GM15510 (cell line): ENCODE measurements around the gene IMP4.

Experiments
- POLR2A ChIP-seq: IDR thresholded peaks from 3 replicates; pipeline ENCODE4 v1.6.1; 2011; ENCODE audit warnings: borderline replicate concordance; ENCODE audit not compliant: insufficient read length; ENCODE audit errors: extremely low read depth

The IMP4 gene

DNA sequence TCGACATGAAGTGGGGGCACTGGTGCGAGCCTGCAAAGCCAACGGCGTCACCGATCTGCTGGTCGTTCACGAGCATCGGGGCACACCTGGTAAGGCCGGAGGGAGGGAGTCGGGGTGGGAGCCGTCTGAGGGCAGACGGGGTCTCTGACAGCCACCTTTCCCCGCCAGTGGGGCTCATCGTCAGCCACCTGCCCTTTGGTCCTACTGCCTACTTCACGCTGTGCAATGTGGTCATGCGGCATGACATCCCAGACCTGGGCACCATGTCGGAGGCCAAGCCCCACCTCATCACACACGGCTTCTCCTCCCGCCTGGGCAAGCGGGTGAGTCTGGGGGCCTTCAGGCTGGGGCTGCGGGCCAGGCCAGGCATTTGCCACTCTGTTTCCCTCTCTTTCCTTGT lies 2.9 kb downstream of the IMP4 start:
- no peak for TF ChIP-seq POLR2A

DNA sequence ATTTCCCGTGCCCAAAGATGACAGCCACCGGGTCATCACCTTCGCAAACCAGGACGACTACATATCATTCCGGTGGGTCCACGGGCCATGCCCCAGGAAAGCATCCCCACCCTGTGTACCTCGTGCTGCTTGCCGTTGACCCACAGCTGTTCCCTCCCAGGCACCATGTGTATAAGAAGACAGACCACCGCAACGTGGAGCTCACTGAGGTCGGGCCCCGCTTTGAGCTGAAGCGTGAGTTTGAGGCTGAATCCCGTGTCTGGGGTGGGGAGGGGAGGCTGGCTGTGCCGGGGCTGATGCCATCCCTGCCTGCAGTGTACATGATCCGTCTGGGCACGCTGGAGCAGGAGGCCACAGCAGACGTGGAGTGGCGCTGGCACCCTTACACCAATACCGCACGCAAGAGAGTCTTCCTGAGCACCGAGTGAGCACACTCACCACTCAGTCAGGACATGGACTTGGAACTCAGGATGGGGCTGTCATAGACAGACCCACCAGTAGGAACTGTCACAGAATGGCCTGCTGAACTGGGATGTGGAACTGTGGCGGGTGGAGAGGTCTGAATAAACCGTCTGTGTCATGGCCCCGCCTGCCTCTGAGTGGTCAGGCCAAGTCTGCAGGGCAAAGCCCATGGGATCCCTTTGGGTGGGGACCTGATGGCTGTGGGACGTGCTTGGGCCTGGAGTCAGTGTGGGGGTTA lies 3.5 kb downstream of the IMP4 start:
- TF ChIP-seq POLR2A = no peak

DNA sequence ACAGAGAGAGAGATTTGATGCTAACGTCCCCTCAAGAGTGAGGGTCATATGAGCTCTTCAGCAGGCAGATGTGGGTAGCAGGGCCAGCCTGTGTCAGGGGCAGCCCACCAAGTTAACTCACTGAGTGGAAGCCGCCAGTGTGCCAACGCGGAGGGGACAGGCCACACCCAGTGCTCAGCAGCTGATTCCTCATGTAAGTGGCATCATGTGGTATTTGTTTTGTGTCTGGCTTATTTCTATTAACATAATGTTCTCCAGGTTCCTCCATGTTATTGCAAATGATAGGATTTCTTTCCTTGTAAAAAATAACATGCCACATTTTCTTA lies 4.0 kb downstream of the IMP4 start:
- no peak for TF ChIP-seq POLR2A

DNA sequence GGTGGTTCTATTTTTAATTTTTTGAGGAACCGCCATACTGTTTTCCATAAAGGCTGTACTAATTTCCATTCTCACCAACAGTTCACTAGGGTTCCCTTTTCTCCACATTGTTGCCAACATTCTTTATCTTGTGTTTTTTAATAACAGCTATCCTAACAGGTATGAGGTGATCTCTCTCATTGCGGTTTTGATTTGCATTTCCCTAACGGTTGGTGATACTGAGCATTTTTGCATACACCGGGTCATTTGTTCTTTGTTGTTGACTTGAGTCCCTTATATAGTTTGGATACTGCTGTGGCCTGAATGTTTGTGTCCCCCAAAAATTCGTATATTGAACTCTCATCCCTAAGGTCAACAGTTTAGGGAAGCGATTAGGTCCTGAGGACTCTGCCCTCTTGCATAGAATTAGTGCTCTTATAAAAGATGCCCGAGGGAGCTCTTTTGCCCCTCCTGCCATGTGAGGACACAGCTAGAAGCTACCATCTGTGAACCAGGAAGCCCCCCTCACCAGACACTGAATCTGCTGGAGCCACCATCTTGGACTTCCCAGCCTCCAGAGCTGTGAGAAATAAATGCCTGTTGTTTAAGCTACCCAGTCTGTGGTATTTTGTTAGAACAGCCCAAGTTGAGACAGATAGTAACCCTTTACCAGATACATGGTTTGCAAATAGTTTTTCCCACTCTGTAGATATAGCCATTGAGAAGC lies 4.7 kb downstream of the IMP4 start:
- no peak for TF ChIP-seq POLR2A

DNA sequence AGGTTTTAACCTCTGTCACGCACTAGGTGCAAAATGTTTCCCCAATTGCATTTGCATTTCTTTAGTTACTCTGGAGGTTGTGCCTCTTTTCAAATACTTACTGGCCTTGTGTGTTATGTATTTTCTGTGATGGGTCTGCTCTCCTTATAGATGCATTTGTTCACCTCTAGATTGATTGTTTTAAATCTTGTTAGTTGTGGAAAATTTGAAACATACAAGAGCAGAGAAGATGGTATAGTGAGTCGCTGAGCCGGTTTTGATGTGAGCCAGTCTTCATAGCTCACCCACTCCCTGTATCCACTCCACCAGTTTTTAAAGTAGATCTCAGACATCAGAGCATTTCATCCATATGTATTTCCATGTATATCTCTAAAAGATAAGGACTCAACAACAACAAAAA lies 6.5 kb downstream of the IMP4 start:
- TF ChIP-seq POLR2A = no peak

DNA sequence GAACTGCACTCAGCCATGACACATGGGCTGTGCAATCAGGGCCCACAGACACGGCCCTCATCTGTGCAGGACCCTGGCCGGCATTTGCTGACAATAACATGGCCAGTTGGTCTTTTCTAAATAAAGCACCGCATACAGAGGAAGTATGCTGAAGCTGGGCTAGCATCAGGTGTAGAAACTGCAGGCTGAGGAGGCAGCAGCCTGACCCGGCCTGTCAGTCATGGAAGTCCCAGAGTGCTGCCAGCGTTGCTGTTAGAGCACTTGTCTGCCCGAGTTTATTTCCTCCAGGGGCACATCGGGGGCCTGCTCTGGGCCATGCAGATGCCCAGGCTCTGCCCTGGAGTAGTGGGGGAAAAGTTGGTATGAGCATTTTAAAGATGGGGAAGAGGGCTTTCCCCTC lies 9.0 kb downstream of the IMP4 start:
- no peak for TF ChIP-seq POLR2A

DNA sequence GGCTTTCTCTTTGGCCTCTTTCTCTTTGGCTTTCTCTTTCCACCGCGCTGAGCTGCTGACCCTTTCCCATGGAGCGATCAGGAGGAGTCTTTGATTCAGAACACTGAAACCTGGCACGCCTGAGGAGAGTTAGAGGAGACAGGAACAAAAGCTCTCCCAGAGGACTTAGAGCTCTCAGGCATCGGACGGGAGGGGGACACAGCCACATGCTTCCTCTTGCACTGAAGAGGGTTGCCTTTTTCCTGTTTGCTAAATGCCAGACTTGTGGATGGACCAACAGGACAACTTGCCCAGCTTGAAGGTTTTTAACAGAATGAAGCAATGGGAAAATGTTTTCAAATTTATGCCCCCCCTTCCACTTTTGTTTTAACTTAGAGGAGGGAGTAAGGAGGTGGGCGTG lies 9.5 kb downstream of the IMP4 start:
- TF ChIP-seq POLR2A = no peak

DNA sequence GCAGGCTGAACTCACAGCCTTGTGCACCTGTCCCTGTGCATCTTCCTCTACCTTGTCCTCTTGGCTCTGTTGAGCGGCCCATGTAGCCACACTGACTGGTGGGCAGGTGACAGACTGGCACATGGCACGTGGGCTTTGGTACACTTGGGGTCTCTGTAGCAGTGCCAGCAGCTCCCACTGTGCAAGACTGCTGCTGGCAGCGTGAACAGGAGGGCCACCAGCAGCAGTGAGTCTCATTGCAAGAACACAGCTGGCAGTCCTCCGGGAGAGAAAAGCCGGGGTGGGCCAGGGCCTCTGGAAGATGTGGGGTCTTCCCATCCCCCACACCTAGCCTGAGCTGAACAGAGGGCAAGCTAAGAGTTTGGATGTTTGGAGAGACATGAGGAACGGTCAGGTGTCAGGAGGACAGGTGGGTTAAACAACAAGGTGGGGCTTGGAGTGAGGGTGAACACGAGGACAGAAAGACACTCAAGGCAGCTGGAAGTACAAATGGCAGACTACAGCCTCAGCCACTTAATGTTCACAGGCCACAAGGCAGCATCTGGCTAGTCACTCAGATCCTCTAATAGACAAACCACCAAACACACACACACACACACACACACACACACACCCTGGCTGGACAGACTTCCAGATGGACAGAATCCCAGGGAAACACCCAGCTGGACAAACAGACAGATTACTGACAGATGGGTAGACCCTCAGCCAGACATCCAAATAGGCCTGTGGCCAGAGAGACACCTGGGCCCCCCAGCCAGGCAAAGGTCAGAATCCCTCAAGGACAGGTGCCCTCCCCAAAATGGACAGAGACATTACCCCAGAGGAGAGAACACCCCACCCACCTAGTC lies 10.8 kb downstream of the IMP4 start:
- no peak for TF ChIP-seq POLR2A

DNA sequence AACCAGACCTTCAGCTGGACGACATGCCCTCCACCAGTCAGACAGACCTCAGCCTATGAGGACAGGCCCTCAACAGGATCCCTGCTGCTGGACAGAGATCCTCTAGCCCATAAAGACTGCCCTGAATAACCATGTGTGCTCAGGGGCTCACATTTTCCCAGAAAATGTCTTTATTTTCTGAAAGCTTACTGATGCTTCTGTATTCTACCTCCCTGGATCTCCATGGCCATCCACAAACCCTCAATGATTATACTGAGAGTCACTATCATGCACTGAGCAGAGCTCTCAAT lies 11.4 kb downstream of the IMP4 start:
- no peak for TF ChIP-seq POLR2A

DNA sequence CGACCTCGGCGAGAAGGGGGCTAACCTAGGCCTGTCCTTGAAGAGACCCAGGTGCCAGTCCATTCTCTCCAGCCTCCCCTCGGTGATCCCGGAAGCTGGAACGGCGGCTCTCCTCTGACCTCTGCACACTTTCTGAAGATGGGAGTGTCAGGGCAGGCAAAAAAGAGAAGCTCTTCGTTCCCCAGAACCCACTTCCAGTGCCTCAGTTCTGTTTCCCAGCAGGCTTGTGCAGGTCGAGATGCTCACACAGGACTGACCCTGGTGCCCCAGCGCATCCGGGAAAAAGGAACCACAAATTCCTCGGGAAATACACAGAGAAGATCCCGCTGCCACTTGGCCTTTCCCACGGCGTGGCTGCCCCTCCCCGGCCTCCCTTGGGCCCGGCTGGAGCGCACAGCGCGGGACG lies 12.5 kb downstream of the IMP4 start:
- no peak for TF ChIP-seq POLR2A

DNA sequence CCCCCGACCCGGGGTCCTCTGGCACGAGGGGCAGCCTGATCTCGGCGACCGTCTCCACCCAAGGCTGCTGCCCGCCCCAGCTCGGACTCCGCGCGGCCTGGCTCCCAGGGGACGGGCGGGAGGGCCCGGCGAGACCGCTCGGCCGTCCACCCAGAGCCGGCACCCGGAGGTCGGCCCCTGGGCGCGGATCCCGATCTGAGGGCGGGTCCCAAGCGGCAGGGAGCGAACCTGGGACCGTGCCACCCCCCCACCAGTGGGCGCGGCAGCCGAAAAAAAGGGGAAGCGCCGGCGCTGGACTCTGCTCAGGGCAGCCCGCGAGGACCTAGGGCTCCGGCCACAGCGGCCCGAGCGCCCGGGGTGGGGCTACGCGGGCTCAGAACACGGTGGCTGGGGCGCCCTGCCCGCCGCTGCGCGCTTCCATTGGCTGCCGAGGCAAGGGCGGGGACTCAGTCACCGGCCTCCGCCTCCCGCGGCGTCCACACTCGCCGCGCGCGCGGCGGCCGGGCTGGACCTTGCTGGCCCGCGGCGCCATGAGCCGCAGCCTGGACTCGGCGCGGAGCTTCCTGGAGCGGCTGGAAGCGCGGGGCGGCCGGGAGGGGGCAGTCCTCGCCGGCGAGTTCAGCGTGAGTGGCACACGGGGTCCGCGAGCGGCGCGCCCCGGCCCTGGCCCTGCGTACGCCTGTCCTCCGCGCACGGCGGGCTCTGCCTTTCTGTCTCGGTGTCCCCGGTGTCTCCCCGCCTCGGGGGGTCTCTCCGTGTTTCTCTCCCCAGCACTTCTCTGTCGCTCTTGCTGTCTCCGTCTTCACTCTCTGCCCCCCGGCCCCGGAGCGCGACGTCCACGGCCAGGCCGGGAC lies 13.1 kb downstream of the IMP4 start, which contains the start of gene PTPN18:
Gene PTPN18 (plus strand): TSS at position 479 of the 854 bp plus-strand sequence. CDS start 52 bp downstream, at position 531.
- peak; percentile 74 for TF ChIP-seq POLR2A

DNA sequence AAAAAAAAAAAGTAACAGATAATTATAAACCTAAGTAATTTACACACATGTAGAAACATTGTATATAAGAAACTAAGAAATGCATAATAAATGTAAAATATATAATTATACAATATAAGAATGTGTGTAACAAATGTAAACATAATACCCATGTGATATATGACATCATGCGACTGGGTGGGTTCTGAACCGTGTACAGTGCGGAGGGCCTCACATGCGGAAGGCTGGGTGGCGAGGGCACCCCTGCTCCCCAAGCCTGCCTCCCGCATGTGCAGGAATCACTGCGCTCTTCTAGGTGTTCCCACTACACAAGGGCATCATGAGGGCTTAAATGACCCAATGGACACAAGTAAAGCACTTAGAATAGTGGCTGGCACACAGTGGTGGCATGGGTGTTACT lies 15.2 kb downstream of the IMP4 start:
- no peak for TF ChIP-seq POLR2A

DNA sequence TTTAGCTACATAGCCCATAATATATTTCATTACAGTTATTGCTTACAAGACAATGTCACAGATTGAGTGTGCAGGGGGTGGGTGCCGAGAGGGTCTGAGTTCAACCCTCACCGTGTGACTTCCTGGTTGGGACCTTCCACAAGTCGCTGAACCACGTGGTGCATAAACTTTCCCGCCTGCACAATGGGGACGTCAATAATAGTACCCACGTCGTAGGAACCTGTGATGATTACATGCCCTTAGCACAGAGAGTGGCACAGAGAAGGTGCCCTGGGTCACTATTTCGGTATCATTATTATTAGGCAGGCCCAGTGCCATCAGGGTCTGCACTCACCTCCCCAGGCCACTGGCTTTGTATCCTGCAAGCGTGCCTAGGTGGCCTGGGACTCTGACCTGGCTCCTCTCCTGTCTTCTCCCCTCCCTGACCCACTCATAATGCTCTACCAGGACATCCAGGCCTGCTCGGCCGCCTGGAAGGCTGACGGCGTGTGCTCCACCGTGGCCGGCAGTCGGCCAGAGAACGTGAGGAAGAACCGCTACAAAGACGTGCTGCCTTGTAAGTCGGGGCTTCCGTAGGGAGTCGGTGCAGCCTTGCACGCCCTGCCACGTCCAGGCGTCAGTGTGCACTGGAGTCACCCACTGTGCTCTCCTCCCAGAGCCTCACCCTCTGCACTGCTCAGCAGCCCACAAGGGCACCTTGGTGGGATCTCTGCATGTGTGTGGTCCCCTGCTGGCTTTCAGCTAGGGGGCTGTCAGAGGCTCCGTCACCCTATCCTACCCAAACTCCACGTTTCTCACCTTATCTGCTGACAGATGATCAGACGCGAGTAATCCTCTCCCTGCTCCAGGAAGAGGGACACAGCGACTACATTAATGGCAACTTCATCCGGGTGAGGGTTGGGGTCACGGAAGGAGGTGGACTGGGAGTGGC lies 16.0 kb downstream of the IMP4 start:
- no peak for TF ChIP-seq POLR2A

DNA sequence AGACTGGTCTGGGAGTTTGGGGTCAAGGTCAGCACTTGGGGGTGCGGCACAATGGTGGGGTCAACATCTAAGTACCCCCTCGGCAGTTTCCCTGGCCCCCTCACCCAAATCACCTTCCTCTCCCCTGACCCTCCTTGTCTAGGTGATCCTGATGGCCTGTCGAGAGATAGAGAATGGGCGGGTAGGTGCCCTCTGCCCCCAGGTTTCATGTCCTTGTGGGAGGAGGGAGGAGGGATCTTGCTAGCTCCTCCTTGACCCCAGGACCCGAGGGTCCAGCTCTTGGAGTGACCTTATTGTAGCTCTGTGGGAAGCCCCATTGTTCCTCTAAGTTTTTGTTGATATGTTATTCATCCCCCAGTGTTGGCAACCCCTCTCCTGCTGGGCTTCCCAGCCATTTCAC lies 16.8 kb downstream of the IMP4 start:
- no peak for TF ChIP-seq POLR2A
